ENCODE results near the gene HS6ST1. TPM values are rescaled to one million over a fixed set of nuclear protein-coding genes. Genes with fewer than 3 reads are reported as not detected.
"Not testable (repeated sequence)": the region's sequence is repeated elsewhere in the genome, so short reads cannot be mapped to it uniquely, and the experiment has no call there.

Gene HS6ST1
- polyA plus RNA-seq, 3 donors, result 18.9 to 20.6 (median 20.0) TPM

- WGBS, 3 donors, result 29 to 79% (median 53%) methylated on average over 13 of the region's 13 CpGs
Measured at GRCh38 chr2:128325611-128326181, 7.0 kb upstream of the HS6ST1 start.

GRCh38 chr2:128324897-128325410 lies 6.3 kb upstream of the HS6ST1 start:
- WGBS, 3 donors, result 97% methylated on average over 13 of the region's 13 CpGs
- no peak overlapping the region for H3K27ac ChIP-seq (ENCODE audit: low read depth, low read length)

More at GRCh38 chr2:128325611-128326181, 7.0 kb upstream of the HS6ST1 start:
- H3K27ac ChIP-seq (ENCODE audit: low read depth, low read length), result no peak overlapping the region

GRCh38 chr2:128324008-128324896 lies 5.6 kb upstream of the HS6ST1 start:
- no peak overlapping the region for H3K27ac ChIP-seq (ENCODE audit: low read depth, low read length)
- WGBS, 3 donors, result 94 to 96% (median 96%) methylated on average over 11 of the region's 11 CpGs

GRCh38 chr2:128323555-128323931 lies 4.9 kb upstream of the HS6ST1 start:
- WGBS, 3 donors, result 84 to 89% (median 86%) methylated on average over 8 of the region's 8 CpGs
- H3K27ac ChIP-seq (ENCODE audit: low read depth, low read length), result no peak overlapping the region

- H3K27ac ChIP-seq (ENCODE audit: low read depth, low read length), result no peak overlapping the region
- WGBS, 3 donors, result 65 to 80% (median 66%) methylated on average over 28 to 29 of the region's 29 CpGs
Measured at GRCh38 chr2:128322715-128323554, 4.3 kb upstream of the HS6ST1 start.

GRCh38 chr2:128321784-128322714 lies 3.4 kb upstream of the HS6ST1 start:
- WGBS, 3 donors, result 4% methylated on average over 69 to 91 of the region's 91 CpGs
- no peak overlapping the region for H3K27ac ChIP-seq (ENCODE audit: low read depth, low read length)

GRCh38 chr2:128320906-128321771 lies 2.5 kb upstream of the HS6ST1 start:
- no peak overlapping the region for H3K27ac ChIP-seq (ENCODE audit: low read depth, low read length)
- 68 to 71% (median 71%) methylated on average over 23 of the region's 23 CpGs for WGBS, 3 donors

GRCh38 chr2:128320192-128320905 lies 1.7 kb upstream of the HS6ST1 start:
- 85 to 93% (median 87%) methylated on average over 11 of the region's 11 CpGs for WGBS, 3 donors
- H3K27ac ChIP-seq (ENCODE audit: low read depth, low read length), result no peak overlapping the region

- WGBS, 3 donors, result 80 to 87% (median 87%) methylated on average over 38 of the region's 38 CpGs
Measured at GRCh38 chr2:128319631-128320191, 1.0 kb upstream of the HS6ST1 start.

GRCh38 chr2:128318245-128318644 lies 423 bp downstream of the HS6ST1 start:
- H3K27ac ChIP-seq (ENCODE audit: low read depth, low read length), result not testable (repeated sequence)

More at GRCh38 chr2:128319631-128320191, 1.0 kb upstream of the HS6ST1 start:
- no peak overlapping the region for H3K27ac ChIP-seq (ENCODE audit: low read depth, low read length)

GRCh38 chr2:128317899-128318225 lies 806 bp downstream of the HS6ST1 start:
- H3K27ac ChIP-seq (ENCODE audit: low read depth, low read length), result not testable (repeated sequence)
- WGBS, 3 donors, result 0% methylated on average over 21 to 28 of the region's 40 CpGs

More at GRCh38 chr2:128318245-128318644, 423 bp downstream of the HS6ST1 start:
- 0 to 1% (median 1%) methylated on average over 10 to 36 of the region's 55 CpGs for WGBS, 3 donors

GRCh38 chr2:128317181-128317898 lies 1.3 kb downstream of the HS6ST1 start:
- no peak overlapping the region for H3K27ac ChIP-seq (ENCODE audit: low read depth, low read length)
- 1 to 3% (median 3%) methylated on average over 32 to 35 of the region's 35 CpGs for WGBS, 3 donors

- no peak overlapping the region for H3K27ac ChIP-seq (ENCODE audit: low read depth, low read length)
- 32 to 50% (median 41%) methylated on average over 5 of the region's 5 CpGs for WGBS, 3 donors
Measured at GRCh38 chr2:128316777-128317180, 1.9 kb downstream of the HS6ST1 start.

- 62 to 65% (median 62%) methylated on average over 20 of the region's 20 CpGs for WGBS, 3 donors
- H3K27ac ChIP-seq (ENCODE audit: low read depth, low read length), result no peak overlapping the region
Measured at GRCh38 chr2:128315829-128316776, 2.6 kb downstream of the HS6ST1 start.
